ENCODE results near the gene IRX3. TPM values are rescaled to one million over a fixed set of nuclear protein-coding genes. Genes with fewer than 3 reads are reported as not detected.

The IRX3 gene
- total RNA-seq, 1 donor from 2014 or later: 4.1 TPM

GRCh38 chr16:54288030-54288834 lies 1.6 kb upstream of the IRX3 start:
- no peaks in the 10 kb centered on the region for H3K9me3 Mint-ChIP-seq (ENCODE audit: low read depth)
- no peak for DNase-seq (ENCODE audit: low spot score, unreplicated experiment)
- no peak for TF ChIP-seq CTCF (IDR thresholded peaks at IDR 0.05; ENCODE audit: unreplicated experiment)
- no peak overlapping the region for H3K27ac Mint-ChIP-seq
- no peaks in the 10 kb centered on the region for H3K36me3 Mint-ChIP-seq (ENCODE audit: insufficient read depth)
- H3K4me1 Mint-ChIP-seq (ENCODE audit: low read depth): peaks cover 22% of the 10 kb centered on the region
- H3K27me3 Mint-ChIP-seq: peaks cover 79% of the 10 kb centered on the region
- H3K4me3 Mint-ChIP-seq (ENCODE audit: low read depth): peak overlapping the region; percentile 7

GRCh38 chr16:54287131-54288029 lies 793 bp upstream of the IRX3 start:
- Mint-ChIP-seq H3K4me3 (ENCODE audit: low read depth) (peak overlapping the region; percentile 66), H3K27ac (no peak overlapping the region), H3K27me3 (peaks cover 81% of the 10 kb centered on the region), H3K9me3 (ENCODE audit: low read depth) (no peaks in the 10 kb centered on the region), H3K4me1 (ENCODE audit: low read depth) (peaks cover 24% of the 10 kb centered on the region), H3K36me3 (ENCODE audit: insufficient read depth) (no peaks in the 10 kb centered on the region)
- DNase-seq (ENCODE audit: low spot score, unreplicated experiment): no peak
- TF ChIP-seq CTCF (IDR thresholded peaks at IDR 0.05; ENCODE audit: unreplicated experiment): no peak

- H3K27me3 Mint-ChIP-seq: peaks cover 80% of the 10 kb centered on the region
- H3K27ac Mint-ChIP-seq: peak overlapping the region; percentile 74
- TF ChIP-seq CTCF (IDR thresholded peaks at IDR 0.05; ENCODE audit: unreplicated experiment): no peak
- H3K36me3 Mint-ChIP-seq (ENCODE audit: insufficient read depth): no peaks in the 10 kb centered on the region
- H3K9me3 Mint-ChIP-seq (ENCODE audit: low read depth): no peaks in the 10 kb centered on the region
- peak overlapping the region; percentile 73 for H3K4me3 Mint-ChIP-seq (ENCODE audit: low read depth)
- peak; percentile 46 for DNase-seq (ENCODE audit: low spot score, unreplicated experiment)
- H3K4me1 Mint-ChIP-seq (ENCODE audit: low read depth): peaks cover 27% of the 10 kb centered on the region
Observed at GRCh38 chr16:54286090-54286365, 559 bp downstream of the IRX3 start.

GRCh38 chr16:54285414-54286089 lies 1.0 kb downstream of the IRX3 start:
- Mint-ChIP-seq H3K36me3 (ENCODE audit: insufficient read depth) (no peaks in the 10 kb centered on the region), H3K27ac (peak overlapping the region; percentile 80), H3K4me1 (ENCODE audit: low read depth) (peaks cover 22% of the 10 kb centered on the region), H3K9me3 (ENCODE audit: low read depth) (no peaks in the 10 kb centered on the region), H3K4me3 (ENCODE audit: low read depth) (peak overlapping the region; percentile 66), H3K27me3 (peaks cover 80% of the 10 kb centered on the region)
- DNase-seq (ENCODE audit: low spot score, unreplicated experiment): peak; percentile 27
- no peak for TF ChIP-seq CTCF (IDR thresholded peaks at IDR 0.05; ENCODE audit: unreplicated experiment)

GRCh38 chr16:54284931-54285413 lies 1.6 kb downstream of the IRX3 start:
- no peak for TF ChIP-seq CTCF (IDR thresholded peaks at IDR 0.05; ENCODE audit: unreplicated experiment)
- H3K4me3 Mint-ChIP-seq (ENCODE audit: low read depth): peak overlapping the region; percentile 66
- H3K27ac Mint-ChIP-seq: peak overlapping the region; percentile 80
- H3K4me1 Mint-ChIP-seq (ENCODE audit: low read depth): peaks cover 19% of the 10 kb centered on the region
- peaks cover 80% of the 10 kb centered on the region for H3K27me3 Mint-ChIP-seq
- no peaks in the 10 kb centered on the region for H3K36me3 Mint-ChIP-seq (ENCODE audit: insufficient read depth)
- H3K9me3 Mint-ChIP-seq (ENCODE audit: low read depth): no peaks in the 10 kb centered on the region
- peak; percentile 14 for DNase-seq (ENCODE audit: low spot score, unreplicated experiment)

Measured in progenitor cell of endocrine pancreas (in vitro differentiated cells).